HCT116 (cell line): ENCODE data around the gene CREB3L1.

ENCODE experiments used
- ATF3 ChIP-seq: IDR thresholded peaks from 2 replicates; pipeline ENCODE4 v1.6.1; 2012
- CBX3 ChIP-seq: IDR thresholded peaks from 2 replicates; pipeline ENCODE4 v1.6.1; 2012; ENCODE audit warnings: low read depth
- CEBPB ChIP-seq: IDR thresholded peaks from 2 replicates; pipeline ENCODE4 v1.6.1; 2012; ENCODE audit warnings: low read depth
- CTCF ChIP-seq, 3 experiments: fragments of 200-600 bp in 1 of 3; sonication (generic) in 1 of 3; IDR thresholded peaks in 2 of 3; conservative IDR thresholded peaks in 1 of 3; 2 replicates each; pipeline ENCODE4 v1.5.1; 2012 to 2017; ENCODE audit warnings: low read depth in 2 of 3, low read length in 2 of 3, antibody characterized with exemption in 1 of 3, borderline replicate concordance in 1 of 3, control low read depth in 1 of 3, mild to moderate bottlenecking in 1 of 3, mixed read lengths in 1 of 3, mixed run types in 1 of 3, moderate library complexity in 1 of 3; ENCODE audit not compliant: insufficient read depth in 1 of 3
- POLR2A ChIP-seq: IDR thresholded peaks from 2 replicates; pipeline ENCODE4 v1.7.0; 2011; ENCODE audit warnings: borderline replicate concordance; ENCODE audit not compliant: insufficient read depth, insufficient read length; ENCODE audit errors: extremely low read depth
- RAD21 ChIP-seq: IDR thresholded peaks from 2 replicates; pipeline ENCODE4 v1.6.1; 2012; ENCODE audit warnings: low read depth, mild to moderate bottlenecking
- SRF ChIP-seq: IDR thresholded peaks from 2 replicates; pipeline ENCODE4 v1.6.1; 2012; ENCODE audit warnings: low read depth

GRCh38 chr11:46271407-46271806 lies 6.1 kb upstream of the CREB3L1 start:
- TF ChIP-seq CTCF (IDR thresholded peaks at IDR 0.05 in 2 of 3, conservative IDR thresholded peaks at IDR 0.05 in 1 of 3; ENCODE audit: borderline replicate concordance in 1 of 3, insufficient read depth in 1 of 3, low read depth in 2 of 3, low read length in 2 of 3) = no peak
- TF ChIP-seq CBX3 = no peak
- TF ChIP-seq POLR2A = no peak
- TF ChIP-seq SRF = no peak
- TF ChIP-seq CEBPB = no peak
- TF ChIP-seq ATF3 = no peak
- no peak for TF ChIP-seq RAD21
